ENCODE measurements around the gene EVL. TPM values are rescaled to one million over a fixed set of nuclear protein-coding genes. Genes with fewer than 3 reads are reported as not detected.

The EVL gene
- total RNA-seq, 2 experiments from 2014 or later, result 206 to 298 TPM

- Histone ChIP-seq H4K20me1 (ENCODE audit: insufficient read depth, low read length) (0 out of 2 replicates have a peak, but pooled peaks cover 9% of the 10 kb centered on the region), H3K4me1 (ENCODE audit: insufficient read depth, low read length, poor library complexity, severe bottlenecking) (peaks cover 21% of the 10 kb centered on the region), H2AFZ (ENCODE audit: low read length) (no peak overlapping the region), H3K27ac (ENCODE audit: low read depth, low read length, poor library complexity, severe bottlenecking) (no peak overlapping the region), H3K4me3 (ENCODE audit: low read depth, low read length, poor library complexity, severe bottlenecking) (no peak overlapping the region), H3K36me3 (ENCODE audit: insufficient read depth, low read length) (peaks cover 73% of the 10 kb centered on the region), H3K4me2 (ENCODE audit: low read length) (no peak overlapping the region), H3K9me3 (ENCODE audit: low read length) (no peaks in the 10 kb centered on the region), H3K79me2 (ENCODE audit: insufficient read depth, low read depth, low read length) (peaks cover 56% of the 10 kb centered on the region), H3K9me2 (ENCODE audit: insufficient read depth, low read length) (no peaks in the 10 kb centered on the region)
- ChIA-PET POLR2A (interaction anchor here (0.7 kb wide), 1 partner anchor 34 kb away, joined by 3 read pairs; no protein-coding TSS in a partner anchor), CTCF (ENCODE audit: unreplicated experiment) (no interaction called here)
- no peak for DNase-seq (ENCODE audit: low spot score)
- no TSS peak for BruUV-seq (replicated peaks)
- TF ChIP-seq CTCF (conservative IDR thresholded peaks at IDR 0.05; ENCODE audit: low read length), result no peak
- TF ChIP-seq EZH2phosphoT487 (IDR thresholded peaks at IDR 0.05; ENCODE audit: borderline replicate concordance, low read depth, low read length), result no peak
- intact Hi-C loops (cut with micrococcal nuclease; ENCODE audit: unreplicated experiment), result no loop called here
These were observed 11.4 kb downstream of the EVL start for GRCh38 chr14:100076606-100077005.

GRCh38 chr14:100077441-100077840, 12.2 kb downstream of the EVL start:
- peaks cover 48% of the 10 kb centered on the region for H3K79me2 ChIP-seq (ENCODE audit: insufficient read depth, low read depth, low read length)
- H3K9me3 ChIP-seq (ENCODE audit: low read length), result no peaks in the 10 kb centered on the region
- H3K4me3 ChIP-seq (ENCODE audit: low read depth, low read length, poor library complexity, severe bottlenecking), result no peak overlapping the region
- no peak overlapping the region for H3K27ac ChIP-seq (ENCODE audit: low read depth, low read length, poor library complexity, severe bottlenecking)
- POLR2A ChIA-PET, result interaction anchor here (0.7 to 0.9 kb wide), 2 partner anchors 12 to 33 kb away, joined by 3 read pairs; partner anchors contain the start of gene EVL
- BruUV-seq (replicated peaks), result no TSS peak
- CTCF ChIA-PET (ENCODE audit: unreplicated experiment), result interaction anchor here (0.5 kb wide), 1 partner anchor 27 kb away, joined by 4 read pairs; no protein-coding TSS in a partner anchor
- no peaks in the 10 kb centered on the region for H3K9me2 ChIP-seq (ENCODE audit: insufficient read depth, low read length)
- intact Hi-C loops (cut with micrococcal nuclease; ENCODE audit: unreplicated experiment), result no loop called here
- peaks cover 13% of the 10 kb centered on the region for H3K4me1 ChIP-seq (ENCODE audit: insufficient read depth, low read length, poor library complexity, severe bottlenecking)
- TF ChIP-seq CTCF (conservative IDR thresholded peaks at IDR 0.05; ENCODE audit: low read length) (no peak), EZH2phosphoT487 (IDR thresholded peaks at IDR 0.05; ENCODE audit: borderline replicate concordance, low read depth, low read length) (no peak)
- DNase-seq (ENCODE audit: low spot score), result no peak
- peaks cover 73% of the 10 kb centered on the region for H3K36me3 ChIP-seq (ENCODE audit: insufficient read depth, low read length)
- no peak overlapping the region for H2AFZ ChIP-seq (ENCODE audit: low read length)
- 0 out of 2 replicates have a peak, but pooled peaks cover 9% of the 10 kb centered on the region for H4K20me1 ChIP-seq (ENCODE audit: insufficient read depth, low read length)
- no peak overlapping the region for H3K4me2 ChIP-seq (ENCODE audit: low read length)

GRCh38 chr14:100078216-100078803, 13.1 kb downstream of the EVL start:
- Histone ChIP-seq H3K79me2 (ENCODE audit: insufficient read depth, low read depth, low read length) (peaks cover 44% of the 10 kb centered on the region), H3K36me3 (ENCODE audit: insufficient read depth, low read length) (peaks cover 66% of the 10 kb centered on the region), H3K9me3 (ENCODE audit: low read length) (no peaks in the 10 kb centered on the region), H2AFZ (ENCODE audit: low read length) (no peak overlapping the region), H3K4me2 (ENCODE audit: low read length) (no peak overlapping the region), H3K27ac (ENCODE audit: low read depth, low read length, poor library complexity, severe bottlenecking) (no peak overlapping the region), H3K4me3 (ENCODE audit: low read depth, low read length, poor library complexity, severe bottlenecking) (no peak overlapping the region), H3K9me2 (ENCODE audit: insufficient read depth, low read length) (no peaks in the 10 kb centered on the region), H3K4me1 (ENCODE audit: insufficient read depth, low read length, poor library complexity, severe bottlenecking) (peaks cover 4% of the 10 kb centered on the region), H4K20me1 (ENCODE audit: insufficient read depth, low read length) (0 out of 2 replicates have a peak, but pooled peaks cover 9% of the 10 kb centered on the region)
- no peak for DNase-seq (ENCODE audit: low spot score)
- intact Hi-C loops (cut with micrococcal nuclease; ENCODE audit: unreplicated experiment), result no loop called here
- TF ChIP-seq CTCF (conservative IDR thresholded peaks at IDR 0.05; ENCODE audit: low read length) (no peak), EZH2phosphoT487 (IDR thresholded peaks at IDR 0.05; ENCODE audit: borderline replicate concordance, low read depth, low read length) (no peak)
- CTCF ChIA-PET (ENCODE audit: unreplicated experiment), result no interaction called here
- BruUV-seq (replicated peaks), result no TSS peak
- POLR2A ChIA-PET, result interaction anchor here (0.9 kb wide), 2 partner anchors 12 kb away, joined by 3 read pairs; partner anchors contain the start of gene EVL
